C4-2B (cell line): ENCODE data around the gene SMIM29.

Source experiments
- CTCF ChIP-seq: fragments of 450-650 bp; conservative IDR thresholded peaks from 2 replicates; pipeline ENCODE4 v1.5.1; 2017; ENCODE audit warnings: mild to moderate bottlenecking
- ZFX ChIP-seq: fragments of 450-650 bp; IDR thresholded peaks from 2 replicates; pipeline ENCODE4 v1.6.1; 2017

GRCh38 chr6:34246249-34246562 lies 2.6 kb downstream of the SMIM29 start:
- no peak for TF ChIP-seq CTCF
- TF ChIP-seq ZFX: no peak
